GM19468 (cell line): ENCODE measurements around the gene DDX43.
"Not testable (repeated sequence)": the region's sequence is repeated elsewhere in the genome, so short reads cannot be mapped to it uniquely, and the experiment has no call there.

Experiments
- ATAC-seq: cut with Tn5 transposase; IDR thresholded peaks from one replicate; pipeline ENCODE4 v1.9.1; 2021; ENCODE audit warnings: mild to moderate bottlenecking, moderate library complexity, moderate number of reproducible peaks; ENCODE audit not compliant: unreplicated experiment; ENCODE audit errors: extremely low read depth

The DDX43 gene

DNA sequence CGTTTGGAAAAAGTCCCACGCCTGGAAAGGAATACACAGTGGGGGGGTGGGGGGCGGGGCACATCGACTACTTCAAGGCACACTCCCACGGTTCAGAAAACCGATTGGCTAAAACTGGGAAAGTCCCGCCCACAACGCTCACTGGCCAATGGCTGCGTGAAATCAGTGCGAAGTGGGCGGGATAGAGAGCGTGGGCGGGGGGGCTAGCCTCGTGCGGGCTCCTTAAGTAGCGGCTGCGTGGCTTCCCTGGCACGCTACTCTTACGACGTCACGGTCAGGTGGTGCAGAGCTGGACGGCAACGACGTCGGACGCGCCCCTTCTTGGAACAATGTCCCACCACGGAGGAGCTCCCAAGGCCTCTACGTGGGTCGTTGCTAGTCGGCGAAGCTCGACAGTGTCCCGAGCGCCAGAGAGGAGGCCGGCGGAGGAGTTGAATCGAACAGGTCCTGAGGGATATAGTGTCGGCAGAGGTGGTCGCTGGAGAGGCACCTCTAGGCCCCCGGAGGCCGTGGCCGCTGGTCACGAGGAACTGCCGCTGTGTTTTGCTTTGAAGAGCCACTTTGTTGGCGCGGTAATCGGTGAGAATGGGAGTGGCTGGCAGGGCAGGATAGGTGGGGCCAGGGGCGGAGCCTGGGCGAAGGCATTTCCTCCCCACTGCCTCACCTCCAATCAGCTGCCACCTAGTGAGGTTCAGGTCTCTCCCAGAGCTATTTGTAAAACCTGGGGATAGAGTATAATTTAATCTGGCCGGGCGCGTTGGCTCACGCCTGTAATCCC lies at the start of gene DDX43:
TSS of gene DDX43 (plus strand) at position 252 of the 778 bp plus-strand sequence. CDS start at position 330, 78 bp downstream.
- no peak for ATAC-seq

DNA sequence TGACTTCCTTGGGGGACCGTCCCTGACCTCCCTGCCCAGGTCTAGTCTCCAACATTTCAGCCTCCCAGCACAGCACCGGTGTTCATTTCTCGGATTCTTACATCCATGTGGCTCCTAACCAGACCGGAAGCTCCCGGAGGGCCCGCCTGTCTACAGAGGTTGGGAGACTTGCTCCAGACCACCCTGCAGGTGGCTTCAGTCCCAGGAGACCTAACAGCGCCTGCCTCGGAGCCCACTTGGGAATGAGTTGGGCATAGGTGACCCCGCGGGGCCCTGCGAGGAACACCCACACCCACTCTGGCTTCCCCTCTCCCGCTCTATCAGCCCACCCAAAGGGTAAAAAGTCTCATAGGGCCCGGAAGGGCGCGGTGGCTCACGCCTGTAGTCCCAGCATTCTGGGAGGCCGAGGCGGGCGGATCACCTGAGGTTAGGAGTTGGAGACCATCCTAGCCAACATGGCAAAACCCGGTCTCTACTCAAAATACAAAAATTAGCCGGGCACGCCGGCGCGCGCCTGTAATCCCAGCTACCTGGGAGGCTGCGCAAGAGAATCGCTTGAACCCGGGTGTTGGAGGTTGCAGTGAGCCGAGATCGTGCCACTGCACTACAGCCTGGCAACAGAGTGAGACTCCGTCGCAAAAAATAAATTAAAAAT lies 46.0 kb upstream of the DDX43 start:
- ATAC-seq: no peak

DNA sequence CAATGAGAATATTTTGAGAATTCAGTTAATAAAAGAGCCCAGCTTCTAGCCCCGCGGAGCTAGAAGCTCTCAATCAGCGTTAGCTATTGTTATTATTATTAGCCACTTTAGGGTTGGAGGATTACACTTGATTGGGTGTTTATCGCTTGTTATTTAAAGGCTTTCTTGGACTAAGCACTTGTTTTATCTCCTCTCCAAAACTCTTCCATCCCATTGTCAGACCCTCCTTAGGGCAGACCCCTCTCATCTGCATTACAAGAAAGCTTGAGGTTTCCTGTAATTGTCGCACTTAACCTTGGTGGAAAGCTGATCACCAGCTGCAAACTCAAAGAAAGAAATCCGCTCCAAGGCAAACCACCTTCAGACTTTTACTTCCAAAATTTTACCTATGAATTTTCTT lies 45.3 kb upstream of the DDX43 start:
- ATAC-seq: no peak

DNA sequence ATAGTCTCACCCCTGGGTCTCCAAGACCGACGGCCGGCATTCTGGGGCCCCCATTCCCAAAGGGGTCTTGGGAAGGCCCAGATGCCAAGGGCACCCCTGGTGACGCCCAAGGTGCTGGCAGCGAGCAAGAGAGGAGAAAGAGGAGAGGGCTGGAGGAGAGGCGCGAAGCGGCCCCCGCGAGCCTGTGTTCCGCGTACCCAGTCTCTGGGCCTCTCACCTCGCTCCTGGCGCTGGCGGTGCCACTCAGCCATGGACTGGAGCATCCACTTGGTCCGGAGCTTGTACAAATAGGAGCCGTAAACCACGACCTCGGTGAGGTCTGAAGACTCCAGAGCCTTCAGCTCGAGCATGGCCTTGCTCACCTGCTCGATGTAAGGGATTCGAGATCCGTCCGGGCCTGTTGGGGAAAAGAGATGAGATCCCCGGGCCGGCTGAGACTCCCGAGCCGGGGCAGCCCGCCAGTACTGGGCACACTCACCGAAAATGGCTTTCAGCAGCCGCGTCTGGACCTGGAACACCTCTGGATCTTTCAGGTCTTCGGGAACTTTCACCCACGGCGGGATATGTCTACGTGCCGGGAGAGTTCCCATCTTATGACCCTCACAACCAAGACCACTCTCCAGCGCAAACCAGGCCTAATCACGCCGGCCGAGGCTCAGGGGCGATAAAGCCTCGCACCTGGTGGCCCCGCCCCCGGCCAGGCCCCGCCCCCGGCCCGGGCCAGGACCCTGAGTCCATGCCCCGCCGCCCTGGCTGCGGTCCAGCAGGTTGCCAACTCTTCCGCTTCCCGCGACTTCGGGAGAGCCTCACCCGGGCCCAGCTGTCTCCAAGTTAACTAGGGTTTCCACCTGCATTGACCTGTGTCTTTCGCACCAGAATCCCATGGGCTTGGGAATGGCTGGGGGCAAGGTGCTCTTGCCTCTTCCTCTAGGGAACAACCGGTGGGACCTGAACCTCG lies 40.7 kb upstream of the DDX43 start, which contains the start of gene DPPA5:
TSS of gene DPPA5 (minus strand) at position 641 of the 958 bp plus-strand sequence. CDS start at position 590, 51 bp downstream.
- no peak for ATAC-seq

DNA sequence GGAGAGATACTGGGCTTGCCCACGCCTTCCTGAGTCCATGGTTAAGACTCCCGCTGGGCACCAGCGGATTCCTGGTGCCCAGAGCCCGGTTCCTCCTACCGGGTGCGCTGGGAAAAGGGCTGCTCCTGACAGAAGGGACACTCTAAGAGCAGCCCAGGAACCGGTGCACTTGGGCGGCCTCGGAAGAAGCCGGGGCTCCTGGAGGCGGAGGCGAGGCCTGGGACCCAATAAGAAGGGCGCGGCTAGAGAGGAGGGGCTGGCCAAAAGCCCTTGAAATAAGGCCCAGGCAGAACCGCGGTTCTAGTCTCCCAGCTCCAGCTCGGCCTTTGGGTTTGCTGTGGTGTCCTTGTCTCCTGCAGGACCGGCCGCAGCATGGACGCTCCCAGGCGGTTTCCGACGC lies 32.3 kb upstream of the DDX43 start, which contains the start of gene KHDC3L:
TSS of gene KHDC3L (plus strand) at position 301 of the 400 bp plus-strand sequence. CDS start at position 373, 72 bp downstream.
- no peak for ATAC-seq

DNA sequence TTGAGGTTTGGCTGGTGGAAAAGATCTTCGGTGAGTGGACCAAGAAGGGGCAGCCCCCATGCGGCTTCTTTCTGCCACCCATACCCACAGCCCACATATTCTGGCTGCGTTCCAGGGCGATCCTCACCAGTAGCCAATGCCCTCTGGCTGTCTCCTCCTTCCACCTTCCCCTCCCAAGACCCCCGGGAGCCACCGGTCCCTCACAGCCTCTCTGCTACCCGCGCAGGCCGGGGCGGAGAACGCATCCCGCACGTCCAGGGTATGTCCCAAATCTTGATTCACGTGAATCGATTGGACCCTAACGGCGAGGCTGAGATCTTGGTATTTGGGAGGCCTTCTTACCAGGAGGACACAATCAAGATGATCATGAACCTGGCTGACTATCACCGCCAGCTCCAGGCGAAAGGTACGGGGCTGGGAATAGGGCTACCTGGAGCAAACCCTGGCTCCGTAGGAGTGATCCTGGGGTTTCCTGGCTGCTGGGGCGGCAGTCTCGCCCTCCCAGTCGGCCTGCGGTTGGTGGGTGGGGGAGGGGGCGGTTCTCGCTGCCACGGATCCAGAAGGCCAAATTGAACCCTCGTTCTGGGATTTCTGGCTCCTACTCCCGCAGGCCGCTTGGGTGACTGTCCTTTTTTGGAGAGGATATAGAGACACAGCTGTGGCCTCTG lies 31.6 kb upstream of the DDX43 start:
- ATAC-seq: no peak

DNA sequence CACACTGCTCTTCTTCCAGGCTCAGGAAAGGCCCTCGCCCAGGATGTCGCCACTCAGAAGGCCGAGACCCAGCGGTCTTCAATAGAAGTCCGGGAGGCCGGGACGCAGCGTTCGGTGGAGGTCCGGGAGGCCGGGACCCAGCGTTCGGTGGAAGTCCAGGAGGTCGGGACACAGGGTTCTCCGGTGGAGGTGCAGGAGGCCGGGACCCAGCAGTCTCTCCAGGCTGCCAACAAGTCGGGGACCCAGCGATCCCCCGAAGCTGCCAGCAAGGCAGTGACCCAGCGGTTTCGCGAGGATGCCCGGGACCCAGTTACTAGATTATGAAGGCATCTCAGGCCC lies 31.1 kb upstream of the DDX43 start:
- ATAC-seq: no peak

DNA sequence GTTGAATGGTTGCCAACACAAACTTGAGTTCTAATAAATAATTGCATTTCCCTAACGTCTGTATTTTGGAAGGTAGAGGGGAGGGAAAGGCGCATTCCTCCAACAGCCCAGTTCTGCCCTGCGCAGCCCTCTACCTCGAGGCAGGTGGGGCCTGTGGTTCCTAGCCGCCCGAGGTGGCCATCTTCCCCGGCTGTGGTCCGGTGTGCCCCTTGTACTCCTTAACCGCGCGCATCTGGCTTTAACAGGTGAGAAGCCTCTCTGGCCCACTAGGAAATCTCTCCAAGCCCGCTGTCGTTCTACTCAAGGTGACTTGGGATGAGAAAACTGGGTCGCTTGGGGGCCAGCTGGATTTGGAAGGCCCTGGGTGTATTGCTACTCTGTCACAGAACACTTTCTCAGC lies 30.5 kb upstream of the DDX43 start:
- ATAC-seq: no peak

DNA sequence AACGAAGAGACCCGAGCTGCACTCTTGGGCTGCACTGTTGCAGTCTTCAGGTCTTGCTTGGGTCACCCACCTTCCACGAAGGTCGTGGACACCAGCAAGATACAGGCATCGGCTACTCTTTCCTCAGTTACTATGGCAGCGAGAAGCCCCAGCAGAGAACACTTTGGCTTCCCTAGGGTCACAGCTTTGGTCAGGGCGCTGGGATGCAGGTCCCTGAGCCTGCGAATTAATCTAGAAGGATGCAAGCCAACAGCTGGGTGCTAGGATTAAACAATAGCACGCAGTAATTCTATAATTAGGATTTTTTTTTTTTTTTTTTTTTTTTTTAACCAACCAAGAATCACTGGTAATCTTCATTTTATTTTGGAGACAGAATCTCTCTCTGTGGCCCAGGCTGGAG lies 30.1 kb upstream of the DDX43 start:
- ATAC-seq: no peak

DNA sequence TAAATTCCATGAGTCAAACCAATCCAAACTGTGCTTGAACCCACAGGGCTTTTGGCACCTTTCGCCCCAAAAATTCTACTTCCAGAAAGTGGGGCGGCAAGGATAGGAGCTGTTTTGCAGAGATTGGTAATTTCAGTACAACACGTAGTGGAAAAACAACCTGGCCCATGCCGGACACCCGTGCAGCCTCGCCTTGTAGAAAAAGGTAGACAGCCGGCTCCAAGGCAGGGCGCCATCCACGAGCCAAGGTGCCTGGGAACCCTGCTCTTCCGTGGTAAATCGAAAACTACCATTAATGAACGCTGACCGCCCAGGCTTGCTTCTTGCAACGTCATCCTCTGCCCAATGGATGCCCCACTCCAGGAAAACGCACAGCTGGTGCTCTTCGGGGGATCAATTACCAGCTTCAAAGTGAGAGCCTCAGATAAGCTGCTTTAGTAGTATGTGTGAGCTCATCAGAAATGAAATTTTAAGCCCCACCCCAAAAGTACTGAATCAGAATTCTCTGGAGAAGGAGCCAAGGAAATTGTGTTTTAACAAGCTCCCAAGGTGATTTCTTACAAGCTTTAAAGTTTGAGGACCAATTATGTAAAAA lies 26.8 kb upstream of the DDX43 start:
- ATAC-seq: no peak

DNA sequence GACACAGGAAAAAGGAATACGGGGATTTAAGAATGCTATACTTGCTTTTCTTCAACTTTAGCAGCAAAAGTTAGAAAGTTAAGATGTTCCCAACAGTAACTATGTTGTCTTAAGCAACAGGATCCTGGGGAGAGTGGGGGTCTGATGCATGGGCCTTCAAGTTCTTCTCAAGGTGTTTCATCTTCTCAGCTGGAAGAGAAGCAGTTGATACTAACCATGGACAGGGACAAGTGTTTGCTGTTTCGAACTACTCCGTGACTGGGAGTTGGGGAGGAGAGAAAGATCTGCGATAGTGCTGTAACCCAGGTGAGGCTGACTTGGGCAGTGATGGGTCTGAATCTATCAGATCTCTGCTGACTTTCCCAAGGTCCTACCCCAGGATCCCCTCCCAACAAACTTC lies 26.0 kb upstream of the DDX43 start:
- no peak for ATAC-seq

DNA sequence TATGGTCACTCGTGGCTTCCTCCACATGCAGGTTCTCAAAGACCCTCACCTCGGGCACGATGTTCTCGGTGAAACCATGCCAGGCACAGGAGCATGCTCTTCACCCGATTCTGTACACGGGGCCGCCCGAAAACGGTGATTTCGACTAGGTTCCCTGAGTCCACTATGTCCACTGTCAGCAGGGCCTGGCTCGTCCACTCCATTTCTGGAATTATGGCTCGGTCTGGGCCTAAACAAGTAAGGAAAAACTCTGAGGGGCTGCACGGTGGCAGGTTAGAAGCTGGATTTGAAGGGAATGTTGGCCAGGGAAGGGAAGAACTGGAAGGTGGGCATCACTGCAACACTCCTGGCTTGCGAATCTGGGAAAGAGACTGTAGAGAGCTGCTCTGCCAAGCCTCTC lies 25.5 kb upstream of the DDX43 start:
- ATAC-seq: no peak

DNA sequence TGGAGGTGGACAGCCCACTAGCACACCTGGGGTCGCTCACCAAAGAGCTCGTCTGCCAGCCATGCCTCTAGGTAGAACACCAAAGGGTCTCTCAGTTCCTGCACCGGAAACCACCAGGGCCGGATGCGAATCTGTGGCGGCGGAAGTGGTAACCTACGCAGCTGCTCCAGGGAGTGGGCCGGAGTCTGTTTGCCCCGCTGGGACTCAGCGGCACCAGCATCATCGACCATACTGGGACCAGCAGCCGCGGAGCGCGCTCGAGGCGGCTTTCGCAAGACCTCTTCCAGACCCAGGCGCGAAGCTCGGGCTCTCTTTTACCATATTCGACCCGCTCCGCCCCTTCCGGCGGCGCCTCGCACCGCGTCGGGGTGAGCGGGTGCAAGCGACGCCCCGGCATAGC lies 25.1 kb upstream of the DDX43 start, which contains the start of gene OOEP:
TSS of gene OOEP (minus strand) at position 335 of the 400 bp plus-strand sequence. CDS start at position 230, 105 bp downstream.
- no peak for ATAC-seq

DNA sequence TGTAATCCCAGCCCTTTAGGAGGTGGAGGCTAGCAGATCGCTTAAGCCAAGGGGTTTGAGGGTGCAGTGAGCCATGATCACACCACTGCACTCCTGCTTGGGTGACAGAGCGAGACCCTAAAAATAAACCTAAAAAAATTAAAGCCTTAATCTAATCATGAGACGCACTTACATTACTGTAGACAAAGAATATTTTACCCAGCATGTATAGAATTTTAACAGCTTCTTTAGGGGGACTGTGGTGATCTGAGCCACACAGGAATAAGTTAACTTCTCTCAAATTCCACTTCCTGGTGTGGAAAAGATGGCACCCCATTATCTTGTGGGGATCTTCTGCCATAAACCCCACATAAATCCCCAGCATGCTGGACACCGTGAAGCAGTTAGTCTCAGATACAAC lies 22.6 kb upstream of the DDX43 start:
- no peak for ATAC-seq

DNA sequence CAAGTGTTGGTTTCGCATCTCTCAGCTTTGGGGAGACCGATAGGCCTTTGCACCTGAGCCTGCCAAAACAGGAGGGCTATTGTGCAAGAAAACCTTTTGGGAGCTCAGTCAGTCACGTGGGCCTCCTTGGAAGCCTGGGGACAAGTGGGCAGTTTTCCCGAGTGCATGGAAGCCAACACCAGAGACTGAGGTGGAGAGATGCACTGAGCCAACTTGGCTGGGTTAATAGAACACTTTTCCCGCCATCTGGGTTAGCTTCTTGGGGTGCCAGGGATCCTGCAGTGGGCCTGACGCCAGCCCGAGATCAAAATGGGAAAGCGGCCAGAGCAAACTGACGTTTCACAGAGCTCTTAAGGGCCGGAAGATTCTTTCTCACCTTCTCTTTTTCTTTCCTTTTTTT lies 22.1 kb upstream of the DDX43 start:
- ATAC-seq: no peak

DNA sequence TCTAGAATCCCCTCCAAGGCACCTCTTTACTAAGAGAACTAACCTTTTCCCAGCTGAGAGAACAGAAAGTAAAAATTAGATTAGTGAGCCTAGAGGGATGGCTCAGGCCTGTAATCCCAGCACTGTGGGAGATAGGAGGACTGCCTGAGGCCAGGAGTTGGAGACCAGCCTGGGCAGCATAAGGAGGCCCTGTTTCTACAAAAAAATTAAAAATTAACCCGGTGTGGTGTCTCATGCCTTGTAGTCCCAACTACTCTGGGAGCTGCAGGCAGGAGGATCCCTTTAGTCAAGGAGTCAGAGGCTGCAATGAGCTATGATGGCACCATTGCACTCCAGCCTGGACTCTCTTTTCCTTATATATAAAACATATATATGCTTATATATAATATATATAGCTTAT lies 19.4 kb upstream of the DDX43 start:
- no peak for ATAC-seq

DNA sequence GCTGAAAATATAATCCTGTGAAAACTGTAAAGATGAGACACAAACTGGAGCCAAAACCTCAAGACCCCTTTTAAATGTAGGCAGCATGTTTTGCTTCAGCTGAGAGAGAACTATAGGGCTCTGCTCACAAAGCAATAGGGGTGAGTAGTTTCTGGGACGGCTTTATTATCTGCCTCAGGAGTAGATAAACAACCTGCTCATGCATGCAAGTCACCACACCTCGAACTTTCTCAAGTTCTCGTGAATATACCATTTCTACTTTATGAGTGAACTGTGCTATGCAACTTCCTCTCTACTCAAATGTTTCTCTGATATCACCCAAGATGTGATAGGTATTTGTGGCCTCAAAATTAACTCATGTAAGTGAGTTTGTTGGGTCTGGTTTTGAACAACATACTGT lies 17.4 kb upstream of the DDX43 start:
- no peak for ATAC-seq

DNA sequence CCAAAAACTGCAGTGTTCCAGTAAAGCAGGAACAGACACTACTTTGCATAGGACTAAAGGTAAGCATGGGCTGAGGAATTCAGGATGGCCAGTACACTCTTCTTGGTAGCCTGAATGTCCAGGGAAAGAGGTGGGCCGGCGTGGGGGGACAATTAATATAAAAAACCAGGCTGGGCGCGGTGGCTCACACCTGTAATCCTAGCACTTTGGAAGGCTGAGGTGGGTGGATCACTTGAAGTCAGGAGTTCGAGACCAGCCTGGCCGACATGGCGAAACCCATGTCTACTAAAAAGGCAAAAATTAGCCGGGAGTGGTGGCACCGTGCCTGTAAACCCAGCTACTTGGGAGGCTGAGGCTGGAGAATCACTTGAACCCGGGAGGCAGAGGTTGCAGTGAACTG lies 13.1 kb upstream of the DDX43 start:
- not testable (repeated sequence) for ATAC-seq

DNA sequence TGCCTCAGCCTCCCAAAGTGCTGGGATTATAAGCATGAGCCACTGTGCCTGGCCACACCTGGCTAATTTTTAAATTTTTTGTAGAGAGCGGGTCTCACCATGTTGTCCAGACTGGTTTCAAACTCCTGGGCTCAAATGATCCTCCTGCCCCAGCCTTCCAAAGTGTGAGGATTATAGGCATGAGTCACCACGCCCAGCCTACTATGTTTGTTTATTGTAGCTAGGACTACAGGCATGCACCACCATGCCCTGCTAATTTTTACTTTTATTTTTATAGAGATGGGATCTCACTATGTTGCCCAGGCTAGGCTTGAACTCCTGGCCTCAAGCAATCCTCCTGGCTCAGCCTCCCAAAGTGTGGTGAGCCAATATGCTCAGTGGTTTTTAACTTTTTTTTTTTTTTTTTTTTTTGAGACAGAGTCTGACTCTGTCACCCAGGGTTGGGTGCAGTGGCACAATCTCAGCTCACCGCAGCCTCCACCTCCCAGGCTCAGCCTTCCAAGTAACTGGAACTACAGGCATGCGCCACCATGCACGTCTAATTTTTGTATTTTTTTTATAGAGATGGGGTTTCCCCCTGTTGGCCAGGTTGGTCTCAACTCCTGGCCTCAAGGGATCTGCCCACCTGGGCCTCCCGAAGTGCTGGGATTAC lies 12.0 kb upstream of the DDX43 start:
- no peak for ATAC-seq
